Measurements from ENCODE around the gene NEDD4L. TPM values are rescaled to one million over a fixed set of nuclear protein-coding genes. Genes with fewer than 3 reads are reported as not detected.

Gene NEDD4L
- polyA plus RNA-seq, 1 of the 3 experiments (the other 2 are of a cell fraction), result 13.2 TPM

- TF ChIP-seq, protein P1, sequence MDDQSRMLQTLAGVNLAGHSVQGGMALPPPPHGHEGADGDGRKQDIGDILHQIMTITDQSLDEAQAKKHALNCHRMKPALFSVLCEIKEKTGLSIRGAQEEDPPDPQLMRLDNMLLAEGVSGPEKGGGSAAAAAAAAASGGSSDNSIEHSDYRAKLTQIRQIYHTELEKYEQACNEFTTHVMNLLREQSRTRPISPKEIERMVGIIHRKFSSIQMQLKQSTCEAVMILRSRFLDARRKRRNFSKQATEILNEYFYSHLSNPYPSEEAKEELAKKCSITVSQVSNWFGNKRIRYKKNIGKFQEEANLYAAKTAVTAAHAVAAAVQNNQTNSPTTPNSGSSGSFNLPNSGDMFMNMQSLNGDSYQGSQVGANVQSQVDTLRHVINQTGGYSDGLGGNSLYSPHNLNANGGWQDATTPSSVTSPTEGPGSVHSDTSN (IDR thresholded peaks at IDR 0.05), result no peak
- TF ChIP-seq MAX (IDR thresholded peaks at IDR 0.05; ENCODE audit: low read depth) (no peak), FOSL2 (IDR thresholded peaks at IDR 0.05; ENCODE audit: borderline replicate concordance, low read depth) (no peak), JUND (IDR thresholded peaks at IDR 0.05) (no peak), EP300 (IDR thresholded peaks at IDR 0.05; ENCODE audit: borderline replicate concordance in 1 of 2, low read depth in 1 of 2, low read length in 1 of 2) (no peak), FOXM1 (IDR thresholded peaks at IDR 0.05; ENCODE audit: low read depth) (no peak), RCOR1 (IDR thresholded peaks at IDR 0.05; ENCODE audit: low read length) (no peak), SIN3A (IDR thresholded peaks at IDR 0.05; ENCODE audit: borderline replicate concordance, low read depth, low read length) (no peak), MEF2A (IDR thresholded peaks at IDR 0.05; ENCODE audit: borderline replicate concordance, low read depth) (no peak)
Observed at GRCh38 chr18:58362829-58363271, 318.8 kb downstream of the NEDD4L start (continued).

DNA sequence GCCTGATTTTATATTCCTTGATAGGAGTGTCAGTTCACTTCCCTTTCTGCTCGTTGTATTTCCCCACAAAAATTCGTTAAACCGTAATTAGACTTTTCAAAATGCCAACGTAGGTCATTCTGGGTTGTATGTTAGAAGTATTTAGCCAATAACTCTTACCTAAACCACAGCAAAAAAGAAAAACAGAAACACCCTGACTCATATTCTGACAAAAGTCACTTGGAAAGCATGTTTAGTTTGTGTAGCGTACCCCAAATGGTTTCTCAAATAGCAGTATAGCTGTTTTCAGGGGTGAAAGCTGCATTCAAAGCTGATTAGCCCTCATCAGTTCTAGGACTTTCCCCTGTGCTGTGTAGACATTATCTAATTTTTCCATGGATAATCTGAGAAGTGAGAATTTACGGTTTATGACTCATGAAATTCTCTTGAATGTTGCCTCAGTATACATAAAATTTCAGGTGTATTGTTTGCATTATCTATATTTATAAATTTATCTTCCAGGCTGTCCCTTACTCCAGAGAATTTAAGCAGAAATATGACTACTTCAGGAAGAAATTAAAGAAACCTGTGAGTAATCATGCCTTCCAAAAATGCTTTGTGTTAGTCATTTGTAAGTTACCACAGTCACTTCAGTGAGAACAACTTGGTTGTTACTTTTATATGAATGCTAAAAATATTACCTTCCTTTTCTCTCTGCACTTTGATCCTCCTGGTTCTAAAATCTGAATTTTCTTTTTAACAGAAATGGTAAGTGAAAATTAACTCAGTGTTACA lies 319.9 kb downstream of the NEDD4L start:
- no peaks in the 10 kb centered on the region for H3K9me3 ChIP-seq
- no peak overlapping the region for H3K4me3 ChIP-seq (ENCODE audit: low read depth in 2 of 2, low read length in 1 of 2)
- H3K79me2 ChIP-seq (ENCODE audit: insufficient read depth), result no peaks in the 10 kb centered on the region
- ChIA-PET CTCF (interaction anchor here (1.4 kb wide), 1 partner anchor 42 kb away, joined by 4 read pairs; no protein-coding TSS in a partner anchor), POLR2A (no interaction called here)
- 91% methylated on average over 6 of the region's 6 CpGs for WGBS (ENCODE audit: low lambda C conversion rate)
- no peak overlapping the region for H3K4me2 ChIP-seq
- peak overlapping the region in 1 of 2 experiments; percentile 91; a peak in 2 of 4 replicates for H3K27ac ChIP-seq (ENCODE audit: low read depth in 2 of 2, low read length in 1 of 2)
- no peak for DNase-seq
- peaks cover 16% of the 10 kb centered on the region for H3F3A ChIP-seq (replicated peaks; ENCODE audit: insufficient read depth)
- H2AFZ ChIP-seq (ENCODE audit: low read depth), result no peak overlapping the region
- no peaks in the 10 kb centered on the region for H4K20me1 ChIP-seq (ENCODE audit: insufficient read depth)
- no peaks in the 10 kb centered on the region for H3K9me2 ChIP-seq
- no peak overlapping the region; the same call in 1 of the 2 replicates for H3K9ac ChIP-seq
- peaks cover 0 to 21% of the 10 kb centered on the region in 2 experiments; a peak in 2 of 4 replicates for H3K4me1 ChIP-seq (ENCODE audit: control insufficient read depth in 1 of 2, insufficient read depth in 2 of 2, low read depth in 1 of 2, low read length in 1 of 2)
- H3K27me3 ChIP-seq (ENCODE audit: insufficient read depth), result no peaks in the 10 kb centered on the region
- no peaks in the 10 kb centered on the region for H3K36me3 ChIP-seq (replicated peaks in 1 of 2; ENCODE audit: control insufficient read depth in 1 of 2, insufficient read depth in 2 of 2, low read length in 1 of 2)
- TF ChIP-seq MXI1 (IDR thresholded peaks at IDR 0.05; ENCODE audit: low read depth, low read length) (no peak), FOXM1 (IDR thresholded peaks at IDR 0.05; ENCODE audit: low read depth) (no peak), RCOR1 (IDR thresholded peaks at IDR 0.05; ENCODE audit: low read length) (no peak), NRF1 (IDR thresholded peaks at IDR 0.05; ENCODE audit: low read depth, low read length) (no peak), TCF12 (IDR thresholded peaks at IDR 0.05) (0 out of 2 replicates have a peak, but pooled peaks have one; percentile 11), FOSL2 (IDR thresholded peaks at IDR 0.05; ENCODE audit: borderline replicate concordance, low read depth) (peak; percentile 33; the same call in 1 of the 2 replicates), JUND (IDR thresholded peaks at IDR 0.05) (no peak), GATA2 (CRISPR knock-in tag; IDR thresholded peaks at IDR 0.05) (no peak)
- TF ChIP-seq, protein P2, sequence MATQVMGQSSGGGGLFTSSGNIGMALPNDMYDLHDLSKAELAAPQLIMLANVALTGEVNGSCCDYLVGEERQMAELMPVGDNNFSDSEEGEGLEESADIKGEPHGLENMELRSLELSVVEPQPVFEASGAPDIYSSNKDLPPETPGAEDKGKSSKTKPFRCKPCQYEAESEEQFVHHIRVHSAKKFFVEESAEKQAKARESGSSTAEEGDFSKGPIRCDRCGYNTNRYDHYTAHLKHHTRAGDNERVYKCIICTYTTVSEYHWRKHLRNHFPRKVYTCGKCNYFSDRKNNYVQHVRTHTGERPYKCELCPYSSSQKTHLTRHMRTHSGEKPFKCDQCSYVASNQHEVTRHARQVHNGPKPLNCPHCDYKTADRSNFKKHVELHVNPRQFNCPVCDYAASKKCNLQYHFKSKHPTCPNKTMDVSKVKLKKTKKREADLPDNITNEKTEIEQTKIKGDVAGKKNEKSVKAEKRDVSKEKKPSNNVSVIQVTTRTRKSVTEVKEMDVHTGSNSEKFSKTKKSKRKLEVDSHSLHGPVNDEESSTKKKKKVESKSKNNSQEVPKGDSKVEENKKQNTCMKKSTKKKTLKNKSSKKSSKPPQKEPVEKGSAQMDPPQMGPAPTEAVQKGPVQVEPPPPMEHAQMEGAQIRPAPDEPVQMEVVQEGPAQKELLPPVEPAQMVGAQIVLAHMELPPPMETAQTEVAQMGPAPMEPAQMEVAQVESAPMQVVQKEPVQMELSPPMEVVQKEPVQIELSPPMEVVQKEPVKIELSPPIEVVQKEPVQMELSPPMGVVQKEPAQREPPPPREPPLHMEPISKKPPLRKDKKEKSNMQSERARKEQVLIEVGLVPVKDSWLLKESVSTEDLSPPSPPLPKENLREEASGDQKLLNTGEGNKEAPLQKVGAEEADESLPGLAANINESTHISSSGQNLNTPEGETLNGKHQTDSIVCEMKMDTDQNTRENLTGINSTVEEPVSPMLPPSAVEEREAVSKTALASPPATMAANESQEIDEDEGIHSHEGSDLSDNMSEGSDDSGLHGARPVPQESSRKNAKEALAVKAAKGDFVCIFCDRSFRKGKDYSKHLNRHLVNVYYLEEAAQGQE (IDR thresholded peaks at IDR 0.05; ENCODE audit: low read depth, low read length), result no peak

Data from SK-N-SH (cell line).